HCT116 (cell line): ENCODE results near the gene DCAF5. TPM values are rescaled to one million over a fixed set of nuclear protein-coding genes. Genes with fewer than 3 reads are reported as not detected.
"Not testable (repeated sequence)": the region's sequence is repeated elsewhere in the genome, so short reads cannot be mapped to it uniquely, and the experiment has no call there.

Source experiments
- ATAC-seq: fragments of 200-7000 bp; cut with Tn5 transposase; 2 replicates; pipeline ENCODE4 v1.9.1; 2020; ENCODE audit warnings: mild to moderate bottlenecking, moderate library complexity
- BruUV-seq: library from RNA; stranded (reverse); fragments of 400-500 nt; replicated peaks from 2 replicates; lab custom pipeline; 2021; lab: Mats Ljungman, UMichigan
- CTCF ChIA-PET: fragments of 300-600 bp; sonication (Branson Sonifier 250); formaldehyde crosslinking; loops from one replicate; lab custom pipeline; 2021; ENCODE audit warnings: antibody characterized with exemption; lab: Charles Lee
- POLR2A ChIA-PET: fragments of 300-600, 350-600 bp; sonication (Branson Sonifier 250); formaldehyde crosslinking; loops from one replicate; lab custom pipeline; 2021; ENCODE audit warnings: antibody characterized with exemption; lab: Charles Lee
- RAD21 ChIA-PET, 2 experiments: fragments of 300-600 bp; sonication (Branson Sonifier 250); formaldehyde crosslinking; loops; one replicate each; lab custom pipeline; 2023; ENCODE audit warnings: low total read pairs in 2 of 2; ENCODE audit not compliant: uncharacterized antibody in 2 of 2, unreplicated experiment in 2 of 2, low non-redundant PET in 1 of 2; lab: Charles Lee
- DNase-seq: peaks from one replicate; pipeline ENCODE4 v3.0.0-alpha.2; 2010; ENCODE audit warnings: low read depth, low spot score
- H2AFZ ChIP-seq: fragments of 200-600 bp; shearing (Covaris generic), sonication (generic); 2 replicates; pipeline ENCODE4 v1.6.1; 2017; ENCODE audit warnings: low read depth, mixed run types, mixed read lengths, antibody characterized with exemption, low read length; ENCODE audit not compliant: poor library complexity, severe bottlenecking
- H3K27ac ChIP-seq: 2 replicates; pipeline ENCODE4 v1.5.1; 2012; ENCODE audit warnings: low read depth, low read length
- H3K27me3 ChIP-seq: fragments of 200-600 bp; sonication (generic); 2 replicates; pipeline ENCODE4 v1.6.1; 2016; ENCODE audit warnings: mixed run types, low read length, mixed read lengths; ENCODE audit not compliant: insufficient read depth
- H3K36me3 ChIP-seq, 2 experiments: fragments of 200-500 bp in 1 of 2; fragments of 200-600 bp in 1 of 2; sonication (Bioruptor generic) in 1 of 2; sonication (generic) in 1 of 2; 2 replicates each; pipeline versions ENCODE4 v1.5.1 to v1.6.1; 2014 to 2016; ENCODE audit warnings: low read length in 2 of 2, inconsistent platforms in 1 of 2, mixed read lengths in 1 of 2, mixed run types in 1 of 2; ENCODE audit not compliant: insufficient read depth in 2 of 2, control insufficient read depth in 1 of 2
- H3K4me1 ChIP-seq, 2 experiments: fragments of 200-600 bp in 1 of 2; sonication (generic) in 1 of 2; 2 replicates each; pipeline versions ENCODE4 v1.5.1 to v1.6.1; 2012 to 2017; ENCODE audit warnings: low read length in 2 of 2, inconsistent platforms in 1 of 2, mild to moderate bottlenecking in 1 of 2, mixed read lengths in 1 of 2, mixed run types in 1 of 2, moderate library complexity in 1 of 2; ENCODE audit not compliant: insufficient read depth in 2 of 2, control insufficient read depth in 1 of 2
- H3K4me2 ChIP-seq: fragments of 200-600 bp; sonication (generic); 2 replicates; pipeline ENCODE4 v1.6.1; 2017; ENCODE audit warnings: mixed run types, low read length, mixed read lengths
- H3K4me3 ChIP-seq, 2 experiments: fragments of 200-600 bp in 1 of 2; sonication (generic) in 1 of 2; replicated peaks in 1 of 2; 2 replicates each; pipeline ENCODE4 v1.5.1; 2011 to 2016; ENCODE audit warnings: low read length in 2 of 2, control low read depth in 1 of 2, low read depth in 1 of 2, mild to moderate bottlenecking in 1 of 2, mixed read lengths in 1 of 2, mixed run types in 1 of 2
- H3K79me2 ChIP-seq: fragments of 200-600 bp; sonication (generic); 2 replicates; pipeline ENCODE4 v1.6.1; 2017; ENCODE audit warnings: mild to moderate bottlenecking, mixed run types, low read length, moderate library complexity, mixed read lengths; ENCODE audit not compliant: insufficient read depth
- H3K9ac ChIP-seq: fragments of 200-600 bp; sonication (generic); 2 replicates; pipeline ENCODE4 v1.6.1; 2016; ENCODE audit warnings: low read length, mixed read lengths
- H3K9me2 ChIP-seq: fragments of 200-600 bp; sonication (generic), shearing (Covaris generic); 2 replicates; pipeline ENCODE4 v1.6.1; 2017; ENCODE audit warnings: mixed run types, mild to moderate bottlenecking, moderate library complexity; ENCODE audit not compliant: insufficient read depth
- H3K9me3 ChIP-seq, 2 experiments: fragments of 200-500 bp in 1 of 2; fragments of 200-600 bp in 1 of 2; sonication (Bioruptor generic) in 1 of 2; sonication (generic) in 1 of 2; 2 replicates each; pipeline ENCODE4 v1.6.1; 2014 to 2017; ENCODE audit warnings: low read length in 2 of 2, mixed read lengths in 2 of 2, inconsistent platforms in 1 of 2, low read depth in 1 of 2, mild to moderate bottlenecking in 1 of 2, mixed run types in 1 of 2, moderate library complexity in 1 of 2; ENCODE audit not compliant: control insufficient read depth in 1 of 2, insufficient read depth in 1 of 2
- H4K20me1 ChIP-seq: fragments of 200-600 bp; sonication (generic), shearing (Covaris generic); 2 replicates; pipeline ENCODE4 v1.6.1; 2017; ENCODE audit warnings: mixed run types, mild to moderate bottlenecking, moderate library complexity; ENCODE audit not compliant: insufficient read depth
- CEBPB ChIP-seq: IDR thresholded peaks from 2 replicates; pipeline ENCODE4 v1.6.1; 2012; ENCODE audit warnings: low read depth
- CTCF ChIP-seq, 3 experiments: fragments of 200-600 bp in 1 of 3; sonication (generic) in 1 of 3; IDR thresholded peaks in 2 of 3; conservative IDR thresholded peaks in 1 of 3; 2 replicates each; pipeline ENCODE4 v1.5.1; 2012 to 2017; ENCODE audit warnings: low read depth in 2 of 3, low read length in 2 of 3, antibody characterized with exemption in 1 of 3, borderline replicate concordance in 1 of 3, control low read depth in 1 of 3, mild to moderate bottlenecking in 1 of 3, mixed read lengths in 1 of 3, mixed run types in 1 of 3, moderate library complexity in 1 of 3; ENCODE audit not compliant: insufficient read depth in 1 of 3
- EGR1 ChIP-seq: IDR thresholded peaks from 2 replicates; pipeline ENCODE4 v1.6.1; 2012; ENCODE audit warnings: low read depth
- FOSL1 ChIP-seq: IDR thresholded peaks from 2 replicates; pipeline ENCODE4 v1.6.1; 2012; ENCODE audit warnings: low read depth
- MAX ChIP-seq: IDR thresholded peaks from 2 replicates; pipeline ENCODE4 v1.6.1; 2012
- POLR2A ChIP-seq: IDR thresholded peaks from 2 replicates; pipeline ENCODE4 v1.7.0; 2011; ENCODE audit warnings: borderline replicate concordance; ENCODE audit not compliant: insufficient read depth, insufficient read length; ENCODE audit errors: extremely low read depth
- RAD21 ChIP-seq: IDR thresholded peaks from 2 replicates; pipeline ENCODE4 v1.6.1; 2012; ENCODE audit warnings: low read depth, mild to moderate bottlenecking
- REST ChIP-seq: IDR thresholded peaks from 2 replicates; pipeline ENCODE4 v1.6.1; 2012; ENCODE audit warnings: low read depth
- ZBTB33 ChIP-seq: IDR thresholded peaks from 2 replicates; pipeline ENCODE4 v1.6.1; 2011; ENCODE audit warnings: mild to moderate bottlenecking, low read length, moderate library complexity; ENCODE audit not compliant: insufficient replicate concordance; ENCODE audit errors: extremely low read depth
- ZFX ChIP-seq: fragments of 450-650 bp; IDR thresholded peaks from 2 replicates; pipeline ENCODE4 v1.6.1; 2017
- intact Hi-C: fragments of 100-400 bp; cut with micrococcal nuclease; formaldehyde crosslinking; loops from 2 replicates; pipeline ENCODE4 v1.10.0; 2022
- total RNA-seq: library from RNA; stranded (reverse); gene quantifications from one replicate; pipeline ENCODE4 v1.2.1, GENCODE V29; 2021; ENCODE audit not compliant: unreplicated experiment

DCAF5 gene
- total RNA-seq, 1 experiment from 2014 or later = 27.1 TPM

GRCh38 chr14:69077841-69078240 is 75.1 kb downstream of the DCAF5 start:
- peaks cover 2 to 4% of the 10 kb centered on the region in 2 experiments; a peak in 2 of 4 replicates for H3K36me3 ChIP-seq
- H3K4me3 ChIP-seq = no peak overlapping the region
- no peak overlapping the region for H3K9ac ChIP-seq
- intact Hi-C loops = no loop called here
- no peaks in the 10 kb centered on the region for H3K27me3 ChIP-seq
- RAD21 ChIA-PET = no interaction called here
- CTCF ChIA-PET = no interaction called here
- H3K4me2 ChIP-seq = no peak overlapping the region
- H4K20me1 ChIP-seq = no peaks in the 10 kb centered on the region
- no TSS peak for BruUV-seq
- TF ChIP-seq ZFX = no peak
- no peak for TF ChIP-seq RAD21
- no peak for TF ChIP-seq POLR2A
- no peak for TF ChIP-seq CEBPB
- no peak for TF ChIP-seq ZBTB33
- TF ChIP-seq REST = no peak
- TF ChIP-seq FOSL1 = no peak
- no peak for TF ChIP-seq CTCF (IDR thresholded peaks at IDR 0.05 in 2 of 3, conservative IDR thresholded peaks at IDR 0.05 in 1 of 3; ENCODE audit: borderline replicate concordance in 1 of 3, insufficient read depth in 1 of 3, low read depth in 2 of 3, low read length in 2 of 3)
- TF ChIP-seq EGR1 = no peak
- no peak for TF ChIP-seq MAX
- no peaks in the 10 kb centered on the region for H3K79me2 ChIP-seq
- no peak for DNase-seq
- ATAC-seq = no peak
- H3K4me1 ChIP-seq = peaks cover 10 to 28% of the 10 kb centered on the region in 2 experiments; a peak in 3 of 4 replicates
- H2AFZ ChIP-seq = no peak overlapping the region
- no peaks in the 10 kb centered on the region for H3K9me3 ChIP-seq
- no peak overlapping the region for H3K27ac ChIP-seq
- POLR2A ChIA-PET = no interaction called here
- no peaks in the 10 kb centered on the region for H3K9me2 ChIP-seq

GRCh38 chr14:69077185-69077584 is 75.7 kb downstream of the DCAF5 start:
- H3K9me3 ChIP-seq, H4K20me1 ChIP-seq, intact Hi-C loops, H3K4me2 ChIP-seq, H3K4me3 ChIP-seq, H3K9ac ChIP-seq, BruUV-seq, DNase-seq, H3K27ac ChIP-seq, ATAC-seq, RAD21 ChIA-PET, CTCF ChIA-PET, H2AFZ ChIP-seq, H3K9me2 ChIP-seq, H3K36me3 ChIP-seq, POLR2A ChIA-PET, H3K79me2 ChIP-seq, H3K27me3 ChIP-seq: not testable (repeated sequence)
- peaks cover 10 to 28% of the 10 kb centered on the region in 2 experiments; a peak in 3 of 4 replicates for H3K4me1 ChIP-seq
